ENCODE data around the gene TMSB10. TPM values are rescaled to one million over a fixed set of nuclear protein-coding genes. Genes with fewer than 3 reads are reported as not detected.

TMSB10 gene
- total and polyA plus RNA-seq, 4 donors: 225 to 518 (median 256) TPM

GRCh38 chr2:84940831-84941412 is 35.5 kb downstream of the TMSB10 start:
- Histone ChIP-seq H3K36me3 (ENCODE audit: control insufficient read depth in 4 of 4, insufficient read depth in 3 of 4, low read depth in 1 of 4, low read length in 3 of 4) (no peaks in the 10 kb centered on the region), H3K9ac (ENCODE audit: low read depth in 1 of 2, low read length in 2 of 2) (no peak overlapping the region), H3K4me3 (ENCODE audit: low read depth in 1 of 3, low read length in 3 of 3) (no peak overlapping the region), H3K4me1 (ENCODE audit: control insufficient read depth in 4 of 4, insufficient read depth in 4 of 4, low read length in 3 of 4) (no peaks in the 10 kb centered on the region), H3K9me3 (ENCODE audit: control insufficient read depth in 4 of 4, low read length in 3 of 4) (no peaks in the 10 kb centered on the region), H3K27me3 (ENCODE audit: control insufficient read depth in 4 of 4, insufficient read depth in 4 of 4, low read length in 3 of 4) (no peaks in the 10 kb centered on the region), H3K27ac (ENCODE audit: low read depth in 1 of 2, low read length in 2 of 2) (no peak overlapping the region)
- 84% methylated on average over 3 of the region's 3 CpGs for WGBS
- TF ChIP-seq GABPA (IDR thresholded peaks at IDR 0.05 in 1 of 2, conservative IDR thresholded peaks at IDR 0.05 in 1 of 2) (no peak), FOXA1 (IDR thresholded peaks at IDR 0.05) (no peak), ATF3 (IDR thresholded peaks at IDR 0.05) (no peak), TAF1 (conservative IDR thresholded peaks at IDR 0.05) (no peak)
- no peak for DNase-seq (ENCODE audit: low spot score)

- no peak overlapping the region for H3K27ac ChIP-seq (ENCODE audit: low read depth in 1 of 2, low read length in 2 of 2)
- H3K4me1 ChIP-seq (ENCODE audit: control insufficient read depth in 4 of 4, insufficient read depth in 4 of 4, low read length in 3 of 4): no peaks in the 10 kb centered on the region
- H3K9ac ChIP-seq (ENCODE audit: low read depth in 1 of 2, low read length in 2 of 2): no peak overlapping the region
Observed at GRCh38 chr2:84942166-84942565, 36.7 kb downstream of the TMSB10 start.

GRCh38 chr2:84942964-84943421 is 37.5 kb downstream of the TMSB10 start:
- DNase-seq (ENCODE audit: low spot score): no peak
- Histone ChIP-seq H3K36me3 (ENCODE audit: control insufficient read depth in 4 of 4, insufficient read depth in 3 of 4, low read depth in 1 of 4, low read length in 3 of 4) (no peaks in the 10 kb centered on the region), H3K4me3 (ENCODE audit: low read depth in 1 of 3, low read length in 3 of 3) (no peak overlapping the region), H3K9me3 (ENCODE audit: control insufficient read depth in 4 of 4, low read length in 3 of 4) (no peaks in the 10 kb centered on the region), H3K9ac (ENCODE audit: low read depth in 1 of 2, low read length in 2 of 2) (no peak overlapping the region), H3K27ac (ENCODE audit: low read depth in 1 of 2, low read length in 2 of 2) (no peak overlapping the region), H3K4me1 (ENCODE audit: control insufficient read depth in 4 of 4, insufficient read depth in 4 of 4, low read length in 3 of 4) (no peaks in the 10 kb centered on the region), H3K27me3 (ENCODE audit: control insufficient read depth in 4 of 4, insufficient read depth in 4 of 4, low read length in 3 of 4) (no peaks in the 10 kb centered on the region)
- 89% methylated on average over 4 of the region's 4 CpGs for WGBS
- no peak for TF ChIP-seq JUND (IDR thresholded peaks at IDR 0.05)
- no peak for TF ChIP-seq ATF3 (IDR thresholded peaks at IDR 0.05)
- no peak for TF ChIP-seq CTCF (IDR thresholded peaks at IDR 0.05; ENCODE audit: low read depth, low read length, missing input control)
- no peak for TF ChIP-seq FOXA1 (IDR thresholded peaks at IDR 0.05)
- TF ChIP-seq YY1 (IDR thresholded peaks at IDR 0.05): no peak
- TF ChIP-seq REST (IDR thresholded peaks at IDR 0.05): no peak
- no peak for TF ChIP-seq EGR1 (IDR thresholded peaks at IDR 0.05; ENCODE audit: low read depth in 2 of 2)
- TF ChIP-seq HNF4A (conservative IDR thresholded peaks at IDR 0.05): no peak
- no peak for TF ChIP-seq HNF4G (IDR thresholded peaks at IDR 0.05)
- TF ChIP-seq RAD21 (IDR thresholded peaks at IDR 0.05): no peak

More at GRCh38 chr2:84942166-84942565, 36.7 kb downstream of the TMSB10 start:
- no peak for DNase-seq (ENCODE audit: low spot score)
- Histone ChIP-seq H3K27me3 (ENCODE audit: control insufficient read depth in 4 of 4, insufficient read depth in 4 of 4, low read length in 3 of 4) (no peaks in the 10 kb centered on the region), H3K36me3 (ENCODE audit: control insufficient read depth in 4 of 4, insufficient read depth in 3 of 4, low read depth in 1 of 4, low read length in 3 of 4) (no peaks in the 10 kb centered on the region), H3K4me3 (ENCODE audit: low read depth in 1 of 3, low read length in 3 of 3) (no peak overlapping the region), H3K9me3 (ENCODE audit: control insufficient read depth in 4 of 4, low read length in 3 of 4) (no peaks in the 10 kb centered on the region)
- TF ChIP-seq ZBTB33 (IDR thresholded peaks at IDR 0.05) (no peak), HNF4A (conservative IDR thresholded peaks at IDR 0.05) (no peak), SP1 (IDR thresholded peaks at IDR 0.05) (no peak), ATF3 (IDR thresholded peaks at IDR 0.05) (no peak), NR2F2 (IDR thresholded peaks at IDR 0.05) (no peak), JUND (IDR thresholded peaks at IDR 0.05) (no peak), FOXA1 (IDR thresholded peaks at IDR 0.05) (no peak)
- 96% methylated on average over 2 of the region's 2 CpGs for WGBS

Measured in liver (tissue), 9 donors.